Measurements from ENCODE around the gene ZNF526.

ZNF526 gene

GRCh38 chr19:42191330-42191729 lies 28.8 kb upstream of the ZNF526 start:
- no peak overlapping the region for H2AFZ ChIP-seq (ENCODE audit: low read length)
- TF ChIP-seq CTCF (conservative IDR thresholded peaks at IDR 0.05; ENCODE audit: low read length) (no peak), EZH2phosphoT487 (IDR thresholded peaks at IDR 0.05; ENCODE audit: borderline replicate concordance) (no peak)
- no peaks in the 10 kb centered on the region for H3K9me2 ChIP-seq (replicated peaks; ENCODE audit: low read depth, low read length)
- H3K9me3 ChIP-seq (ENCODE audit: insufficient read depth, low read depth, low read length), result no peaks in the 10 kb centered on the region
- H3K9ac ChIP-seq (ENCODE audit: low read depth, low read length, poor library complexity, severe bottlenecking), result no peak overlapping the region
- no peaks in the 10 kb centered on the region for H3K79me2 ChIP-seq (ENCODE audit: insufficient read depth, low read length)
- H3K4me2 ChIP-seq (ENCODE audit: low read depth, low read length, poor library complexity, severe bottlenecking), result no peak overlapping the region
- H3K27me3 ChIP-seq (ENCODE audit: insufficient read depth, low read length, poor library complexity, severe bottlenecking), result no peaks in the 10 kb centered on the region
- H4K20me1 ChIP-seq (ENCODE audit: insufficient read depth, low read length, poor library complexity, severe bottlenecking), result no peaks in the 10 kb centered on the region
- H3K4me1 ChIP-seq (ENCODE audit: insufficient read depth, low read length, poor library complexity, severe bottlenecking), result peaks cover 16% of the 10 kb centered on the region
- no peaks in the 10 kb centered on the region for H3F3A ChIP-seq (ENCODE audit: low read depth)
- peaks cover 3% of the 10 kb centered on the region; the same call in 1 of the 2 replicates for H3K36me3 ChIP-seq (ENCODE audit: insufficient read depth, low read length)
- H3K4me3 ChIP-seq (ENCODE audit: low read length, poor library complexity, severe bottlenecking), result no peak overlapping the region

- no peaks in the 10 kb centered on the region for H4K20me1 ChIP-seq (ENCODE audit: insufficient read depth, low read length, poor library complexity, severe bottlenecking)
- peaks cover 3% of the 10 kb centered on the region; the same call in 1 of the 2 replicates for H3K36me3 ChIP-seq (ENCODE audit: insufficient read depth, low read length)
- no peak overlapping the region for H3K4me3 ChIP-seq (ENCODE audit: low read length, poor library complexity, severe bottlenecking)
- no peaks in the 10 kb centered on the region for H3K9me3 ChIP-seq (ENCODE audit: insufficient read depth, low read depth, low read length)
- H3K4me2 ChIP-seq (ENCODE audit: low read depth, low read length, poor library complexity, severe bottlenecking), result no peak overlapping the region
- no peaks in the 10 kb centered on the region for H3K9me2 ChIP-seq (replicated peaks; ENCODE audit: low read depth, low read length)
- H3K4me1 ChIP-seq (ENCODE audit: insufficient read depth, low read length, poor library complexity, severe bottlenecking), result peaks cover 19% of the 10 kb centered on the region
- no peak overlapping the region for H3K9ac ChIP-seq (ENCODE audit: low read depth, low read length, poor library complexity, severe bottlenecking)
- TF ChIP-seq EZH2phosphoT487 (IDR thresholded peaks at IDR 0.05; ENCODE audit: borderline replicate concordance) (no peak), CTCF (conservative IDR thresholded peaks at IDR 0.05; ENCODE audit: low read length) (no peak)
- H2AFZ ChIP-seq (ENCODE audit: low read length), result no peak overlapping the region
- no peaks in the 10 kb centered on the region for H3K27me3 ChIP-seq (ENCODE audit: insufficient read depth, low read length, poor library complexity, severe bottlenecking)
- no peaks in the 10 kb centered on the region for H3K79me2 ChIP-seq (ENCODE audit: insufficient read depth, low read length)
- no peaks in the 10 kb centered on the region for H3F3A ChIP-seq (ENCODE audit: low read depth)
Observed at GRCh38 chr19:42191855-42192254, 28.3 kb upstream of the ZNF526 start.

GRCh38 chr19:42193294-42193693 lies 26.8 kb upstream of the ZNF526 start:
- no peaks in the 10 kb centered on the region for H3K79me2 ChIP-seq (ENCODE audit: insufficient read depth, low read length)
- H4K20me1 ChIP-seq (ENCODE audit: insufficient read depth, low read length, poor library complexity, severe bottlenecking), result no peaks in the 10 kb centered on the region
- no peaks in the 10 kb centered on the region for H3F3A ChIP-seq (ENCODE audit: low read depth)
- no peak overlapping the region for H3K4me3 ChIP-seq (ENCODE audit: low read length, poor library complexity, severe bottlenecking)
- peaks cover 6% of the 10 kb centered on the region; the same call in 1 of the 2 replicates for H3K36me3 ChIP-seq (ENCODE audit: insufficient read depth, low read length)
- H3K4me2 ChIP-seq (ENCODE audit: low read depth, low read length, poor library complexity, severe bottlenecking), result no peak overlapping the region
- no peaks in the 10 kb centered on the region for H3K9me2 ChIP-seq (replicated peaks; ENCODE audit: low read depth, low read length)
- no peak overlapping the region for H2AFZ ChIP-seq (ENCODE audit: low read length)
- no peaks in the 10 kb centered on the region for H3K9me3 ChIP-seq (ENCODE audit: insufficient read depth, low read depth, low read length)
- TF ChIP-seq EZH2phosphoT487 (IDR thresholded peaks at IDR 0.05; ENCODE audit: borderline replicate concordance), result no peak
- no peak for TF ChIP-seq CTCF (conservative IDR thresholded peaks at IDR 0.05; ENCODE audit: low read length)
- no peak overlapping the region for H3K9ac ChIP-seq (ENCODE audit: low read depth, low read length, poor library complexity, severe bottlenecking)
- peaks cover 33% of the 10 kb centered on the region for H3K4me1 ChIP-seq (ENCODE audit: insufficient read depth, low read length, poor library complexity, severe bottlenecking)
- H3K27me3 ChIP-seq (ENCODE audit: insufficient read depth, low read length, poor library complexity, severe bottlenecking), result no peaks in the 10 kb centered on the region

All from Loucy (cell line).